HG03060 (cell line): ENCODE data around the gene CXCL16.

Experiments
- ATAC-seq: cut with Tn5 transposase; IDR thresholded peaks from one replicate; pipeline ENCODE4 v1.9.1; 2021; ENCODE audit warnings: low read depth, moderate number of reproducible peaks; ENCODE audit not compliant: unreplicated experiment

Gene CXCL16

GRCh38 chr17:4739122-4740024 lies at the start of gene CXCL16, which contains the start of gene ZMYND15:
TSS of gene CXCL16 (minus strand) at chr17:4739928. CDS start at chr17:4739339, 589 bp downstream.
TSS of gene ZMYND15 (plus strand) at chr17:4739833. CDS start at chr17:4740549, 716 bp downstream.
- ATAC-seq: no peak

- no peak for ATAC-seq
Measured at GRCh38 chr17:4788807-4789700, 49.3 kb upstream of the CXCL16 start, which contains the start of gene GLTPD2. TSS of gene GLTPD2 (plus strand) at chr17:4788964. CDS start at chr17:4789012, 48 bp downstream.

GRCh38 chr17:4788159-4788806 lies 48.6 kb upstream of the CXCL16 start:
- no peak for ATAC-seq

GRCh38 chr17:4786516-4786915 lies 46.8 kb upstream of the CXCL16 start:
- no peak for ATAC-seq

GRCh38 chr17:4786106-4786511 lies 46.4 kb upstream of the CXCL16 start, which contains the start of gene VMO1:
TSS of gene VMO1 (minus strand) at chr17:4786364. CDS start at chr17:4786352, 12 bp downstream.
- ATAC-seq: no peak

- no peak for ATAC-seq
Measured at GRCh38 chr17:4785311-4786105, 45.8 kb upstream of the CXCL16 start.

- ATAC-seq: no peak
Measured at GRCh38 chr17:4782652-4783051, 42.9 kb upstream of the CXCL16 start.

GRCh38 chr17:4780325-4780955 lies 40.7 kb upstream of the CXCL16 start:
- no peak for ATAC-seq

- no peak for ATAC-seq
Measured at GRCh38 chr17:4777969-4778760, 38.4 kb upstream of the CXCL16 start.

- no peak for ATAC-seq
Measured at GRCh38 chr17:4772235-4772613, 32.5 kb upstream of the CXCL16 start.

- ATAC-seq: no peak
Measured at GRCh38 chr17:4771519-4772234, 31.9 kb upstream of the CXCL16 start, which contains the start of gene TM4SF5. TSS of gene TM4SF5 (plus strand) at chr17:4771886. CDS start at chr17:4771923, 37 bp downstream.

GRCh38 chr17:4769628-4770027 lies 29.9 kb upstream of the CXCL16 start:
- ATAC-seq: no peak

GRCh38 chr17:4768298-4768697 lies 28.6 kb upstream of the CXCL16 start:
- no peak for ATAC-seq

GRCh38 chr17:4766723-4767122 lies 27.0 kb upstream of the CXCL16 start:
- no peak for ATAC-seq

- no peak for ATAC-seq
Measured at GRCh38 chr17:4766201-4766600, 26.5 kb upstream of the CXCL16 start.

- ATAC-seq: no peak
Measured at GRCh38 chr17:4764595-4764994, 24.9 kb upstream of the CXCL16 start.

- no peak for ATAC-seq
Measured at GRCh38 chr17:4759776-4760236, 20.1 kb upstream of the CXCL16 start.

GRCh38 chr17:4753392-4753791 lies 13.7 kb upstream of the CXCL16 start:
- ATAC-seq: no peak
